ENCODE measurements around the gene CCDC57.

- TF ChIP-seq, protein P1, sequence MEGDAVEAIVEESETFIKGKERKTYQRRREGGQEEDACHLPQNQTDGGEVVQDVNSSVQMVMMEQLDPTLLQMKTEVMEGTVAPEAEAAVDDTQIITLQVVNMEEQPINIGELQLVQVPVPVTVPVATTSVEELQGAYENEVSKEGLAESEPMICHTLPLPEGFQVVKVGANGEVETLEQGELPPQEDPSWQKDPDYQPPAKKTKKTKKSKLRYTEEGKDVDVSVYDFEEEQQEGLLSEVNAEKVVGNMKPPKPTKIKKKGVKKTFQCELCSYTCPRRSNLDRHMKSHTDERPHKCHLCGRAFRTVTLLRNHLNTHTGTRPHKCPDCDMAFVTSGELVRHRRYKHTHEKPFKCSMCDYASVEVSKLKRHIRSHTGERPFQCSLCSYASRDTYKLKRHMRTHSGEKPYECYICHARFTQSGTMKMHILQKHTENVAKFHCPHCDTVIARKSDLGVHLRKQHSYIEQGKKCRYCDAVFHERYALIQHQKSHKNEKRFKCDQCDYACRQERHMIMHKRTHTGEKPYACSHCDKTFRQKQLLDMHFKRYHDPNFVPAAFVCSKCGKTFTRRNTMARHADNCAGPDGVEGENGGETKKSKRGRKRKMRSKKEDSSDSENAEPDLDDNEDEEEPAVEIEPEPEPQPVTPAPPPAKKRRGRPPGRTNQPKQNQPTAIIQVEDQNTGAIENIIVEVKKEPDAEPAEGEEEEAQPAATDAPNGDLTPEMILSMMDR (IDR thresholded peaks at IDR 0.05; ENCODE audit: low read depth, low read length, poor library complexity, severe bottlenecking), result no peak
- TF ChIP-seq EZH2phosphoT487 (IDR thresholded peaks at IDR 0.05; ENCODE audit: borderline replicate concordance, low read length), result no peak
These were observed 128.9 kb downstream of the CCDC57 start for GRCh38 chr17:82083533-82084359.
